Measurements from ENCODE around the gene CHST11.

Gene CHST11

GRCh38 chr12:104472748-104473147 is 16.0 kb downstream of the CHST11 start:
- Histone ChIP-seq H3K36me3 (ENCODE audit: control insufficient read depth in 2 of 2, insufficient read depth in 1 of 2, low read length in 2 of 2) (no peaks in the 10 kb centered on the region), H3K4me1 (ENCODE audit: control insufficient read depth, insufficient read depth, low read length) (no peaks in the 10 kb centered on the region; the same call in 1 of the 2 replicates), H3K9me3 (ENCODE audit: control insufficient read depth, insufficient read depth, low read depth, low read length) (no peaks in the 10 kb centered on the region), H3K4me3 (ENCODE audit: low read depth, low read length) (no peak overlapping the region), H3K27ac (ENCODE audit: extremely low read depth, low read depth, low read length) (no peak overlapping the region)
- no peak for TF ChIP-seq ZNF423 (tag by site-specific recombination; IDR thresholded peaks at IDR 0.05)
- no peak for TF ChIP-seq ZNF350 (tag by site-specific recombination; IDR thresholded peaks at IDR 0.05)
- TF ChIP-seq ZNF585B (tag by site-specific recombination; IDR thresholded peaks at IDR 0.05), result no peak
- no peak for TF ChIP-seq ZBTB8A (tag by site-specific recombination; IDR thresholded peaks at IDR 0.05)
- no peak for TF ChIP-seq ZNF214 (tag by site-specific recombination; IDR thresholded peaks at IDR 0.05; ENCODE audit: borderline replicate concordance)
- no peak for TF ChIP-seq ZSCAN18 (tag by site-specific recombination; IDR thresholded peaks at IDR 0.05)
- TF ChIP-seq AEBP2 (tag by site-specific recombination; IDR thresholded peaks at IDR 0.05; ENCODE audit: borderline replicate concordance), result no peak
- TF ChIP-seq ZNF202 (tag by site-specific recombination; IDR thresholded peaks at IDR 0.05; ENCODE audit: borderline replicate concordance), result no peak
- no peak for TF ChIP-seq ZNF280D (tag by site-specific recombination; IDR thresholded peaks at IDR 0.05)
- TF ChIP-seq ATF2 (tag by site-specific recombination; IDR thresholded peaks at IDR 0.05; ENCODE audit: low read depth), result no peak
- no peak for TF ChIP-seq KLF9 (tag by site-specific recombination; IDR thresholded peaks at IDR 0.05; ENCODE audit: low read depth)
- no peak for TF ChIP-seq MYNN (tag by site-specific recombination; IDR thresholded peaks at IDR 0.05; ENCODE audit: borderline replicate concordance)
- no peak for TF ChIP-seq ZNF580 (tag by site-specific recombination; IDR thresholded peaks at IDR 0.05)
- TF ChIP-seq ZNF341 (tag by site-specific recombination; IDR thresholded peaks at IDR 0.05; ENCODE audit: low read depth), result no peak
- CTCF ChIA-PET, result interaction anchor here (0.7 to 1.2 kb wide), 2 partner anchors 91 to 485 kb away, joined by 3 to 4 read pairs; no protein-coding TSS in a partner anchor
- POLR2A ChIA-PET, result interaction anchor here (1.2 kb wide), 1 partner anchor 15 kb away, joined by 5 read pairs; the partner anchor contains the start of gene CHST11

- Histone ChIP-seq H3K36me3 (ENCODE audit: control insufficient read depth in 2 of 2, insufficient read depth in 1 of 2, low read length in 2 of 2) (no peaks in the 10 kb centered on the region), H3K9me3 (ENCODE audit: control insufficient read depth, insufficient read depth, low read depth, low read length) (no peaks in the 10 kb centered on the region), H3K27ac (ENCODE audit: extremely low read depth, low read depth, low read length) (no peak overlapping the region), H3K4me1 (ENCODE audit: control insufficient read depth, insufficient read depth, low read length) (no peaks in the 10 kb centered on the region), H3K4me3 (ENCODE audit: low read depth, low read length) (no peak overlapping the region)
- CTCF ChIA-PET, result interaction anchor here (1.2 kb wide), 1 partner anchor 92 kb away, joined by 3 read pairs; no protein-coding TSS in a partner anchor
- POLR2A ChIA-PET, result interaction anchor here (1.2 kb wide), 1 partner anchor 16 kb away, joined by 5 read pairs; the partner anchor contains the start of gene CHST11
- no peak for TF ChIP-seq GLI4 (tag by site-specific recombination; IDR thresholded peaks at IDR 0.05)
- no peak for TF ChIP-seq ZNF704 (tag by site-specific recombination; IDR thresholded peaks at IDR 0.05)
- TF ChIP-seq IKZF3 (tag by site-specific recombination; IDR thresholded peaks at IDR 0.05), result no peak
- no peak for TF ChIP-seq ZNF266 (tag by site-specific recombination; IDR thresholded peaks at IDR 0.05; ENCODE audit: low read depth)
- no peak for TF ChIP-seq ZNF121 (tag by site-specific recombination; IDR thresholded peaks at IDR 0.05)
- TF ChIP-seq ZBTB44 (tag by site-specific recombination; IDR thresholded peaks at IDR 0.05), result no peak
- TF ChIP-seq SP3 (tag by site-specific recombination; IDR thresholded peaks at IDR 0.05), result no peak
- no peak for TF ChIP-seq ZBTB21 (tag by site-specific recombination; IDR thresholded peaks at IDR 0.05)
- no peak for TF ChIP-seq ZNF473 (tag by site-specific recombination; IDR thresholded peaks at IDR 0.05)
- no peak for TF ChIP-seq ZNF248 (tag by site-specific recombination; IDR thresholded peaks at IDR 0.05)
- no peak for TF ChIP-seq ZNF423 (tag by site-specific recombination; IDR thresholded peaks at IDR 0.05)
Observed at GRCh38 chr12:104473374-104473983, 16.7 kb downstream of the CHST11 start.

Measured in HEK293 (cell line).